ENCODE results near the gene GUCY1B1. TPM values are rescaled to one million over a fixed set of nuclear protein-coding genes. Genes with fewer than 3 reads are reported as not detected.

The GUCY1B1 gene
- total RNA-seq, 1 donor from 2014 or later: 13.2 TPM

- Mint-ChIP-seq H3K36me3 (ENCODE audit: unreplicated experiment) (no peaks in the 10 kb centered on the region), H3K4me1 (ENCODE audit: unreplicated experiment) (peaks cover 17% of the 10 kb centered on the region), H3K4me3 (ENCODE audit: unreplicated experiment) (no peak overlapping the region), H3K9me3 (ENCODE audit: unreplicated experiment) (no peaks in the 10 kb centered on the region), H3K27ac (ENCODE audit: unreplicated experiment) (peak overlapping the region; percentile 5), H3K27me3 (ENCODE audit: unreplicated experiment) (no peaks in the 10 kb centered on the region)
- no peak for DNase-seq (ENCODE audit: extremely low spot score, unreplicated experiment)
- no peak for TF ChIP-seq CTCF (IDR thresholded peaks at IDR 0.05)
Observed at GRCh38 chr4:155818639-155819038, 59.8 kb downstream of the GUCY1B1 start.

GRCh38 chr4:155819066-155819465 lies 60.2 kb downstream of the GUCY1B1 start:
- H3K9me3 Mint-ChIP-seq (ENCODE audit: unreplicated experiment): no peaks in the 10 kb centered on the region
- H3K27ac Mint-ChIP-seq (ENCODE audit: unreplicated experiment): peak overlapping the region; percentile 45
- TF ChIP-seq CTCF (IDR thresholded peaks at IDR 0.05): no peak
- H3K27me3 Mint-ChIP-seq (ENCODE audit: unreplicated experiment): no peaks in the 10 kb centered on the region
- DNase-seq (ENCODE audit: extremely low spot score, unreplicated experiment): no peak
- H3K4me3 Mint-ChIP-seq (ENCODE audit: unreplicated experiment): no peak overlapping the region
- no peaks in the 10 kb centered on the region for H3K36me3 Mint-ChIP-seq (ENCODE audit: unreplicated experiment)
- H3K4me1 Mint-ChIP-seq (ENCODE audit: unreplicated experiment): peaks cover 17% of the 10 kb centered on the region

- no peak for TF ChIP-seq CTCF (IDR thresholded peaks at IDR 0.05)
- no peak overlapping the region for H3K27ac Mint-ChIP-seq (ENCODE audit: unreplicated experiment)
- DNase-seq (ENCODE audit: extremely low spot score, unreplicated experiment): no peak
- H3K36me3 Mint-ChIP-seq (ENCODE audit: unreplicated experiment): no peaks in the 10 kb centered on the region
- H3K27me3 Mint-ChIP-seq (ENCODE audit: unreplicated experiment): no peaks in the 10 kb centered on the region
- peaks cover 17% of the 10 kb centered on the region for H3K4me1 Mint-ChIP-seq (ENCODE audit: unreplicated experiment)
- H3K9me3 Mint-ChIP-seq (ENCODE audit: unreplicated experiment): no peaks in the 10 kb centered on the region
- H3K4me3 Mint-ChIP-seq (ENCODE audit: unreplicated experiment): no peak overlapping the region
Observed at GRCh38 chr4:155820887-155821518, 62.2 kb downstream of the GUCY1B1 start.

DNA sequence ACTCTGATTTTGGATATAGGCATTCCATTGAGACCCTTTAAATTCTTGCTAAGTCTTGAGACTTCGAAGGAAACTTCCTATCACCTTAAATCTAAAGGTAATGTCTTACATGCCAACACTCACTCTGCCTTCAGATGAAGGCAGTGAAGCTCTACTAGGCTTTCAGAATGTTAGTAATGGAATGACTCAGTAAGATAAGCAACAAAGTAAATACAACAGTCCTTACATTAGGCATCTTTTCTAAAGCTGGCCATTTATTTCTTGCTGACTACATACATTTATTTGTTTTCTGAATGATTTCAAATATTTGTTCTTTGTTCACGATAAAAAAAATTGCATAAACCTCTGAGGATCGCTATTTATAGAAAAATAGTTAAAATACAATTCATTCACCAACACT lies 63.8 kb downstream of the GUCY1B1 start:
- no peak overlapping the region for H3K27ac Mint-ChIP-seq (ENCODE audit: unreplicated experiment)
- H3K4me3 Mint-ChIP-seq (ENCODE audit: unreplicated experiment): no peak overlapping the region
- H3K4me1 Mint-ChIP-seq (ENCODE audit: unreplicated experiment): peaks cover 17% of the 10 kb centered on the region
- no peak for DNase-seq (ENCODE audit: extremely low spot score, unreplicated experiment)
- peaks cover 4% of the 10 kb centered on the region for H3K27me3 Mint-ChIP-seq (ENCODE audit: unreplicated experiment)
- no peaks in the 10 kb centered on the region for H3K36me3 Mint-ChIP-seq (ENCODE audit: unreplicated experiment)
- no peak for TF ChIP-seq CTCF (IDR thresholded peaks at IDR 0.05)
- H3K9me3 Mint-ChIP-seq (ENCODE audit: unreplicated experiment): no peaks in the 10 kb centered on the region

DNA sequence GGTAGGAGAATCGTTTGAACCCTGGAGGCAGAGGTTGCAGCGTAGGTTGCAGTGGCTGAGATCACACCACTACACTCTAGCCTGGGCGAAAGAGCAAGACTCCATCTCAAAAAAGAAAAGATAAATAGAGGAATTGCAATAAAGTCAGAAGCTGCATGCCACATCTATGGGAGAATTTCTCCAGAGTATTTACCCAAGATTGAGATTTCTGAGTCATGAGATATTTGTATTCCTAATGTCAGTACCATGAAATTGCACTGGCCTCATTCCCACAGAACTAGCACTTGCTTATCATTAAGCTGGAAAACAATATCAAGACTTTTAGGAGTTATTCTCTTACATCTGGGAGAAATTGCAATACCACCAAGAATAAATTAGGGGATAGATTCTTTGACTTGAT lies 69.8 kb downstream of the GUCY1B1 start:
- Mint-ChIP-seq H3K27me3 (ENCODE audit: unreplicated experiment) (peaks cover 4% of the 10 kb centered on the region), H3K27ac (ENCODE audit: unreplicated experiment) (no peak overlapping the region), H3K9me3 (ENCODE audit: unreplicated experiment) (no peaks in the 10 kb centered on the region), H3K4me1 (ENCODE audit: unreplicated experiment) (no peaks in the 10 kb centered on the region), H3K4me3 (ENCODE audit: unreplicated experiment) (no peak overlapping the region), H3K36me3 (ENCODE audit: unreplicated experiment) (no peaks in the 10 kb centered on the region)
- no peak for TF ChIP-seq CTCF (IDR thresholded peaks at IDR 0.05)
- no peak for DNase-seq (ENCODE audit: extremely low spot score, unreplicated experiment)
